GM23338 (cell line): ENCODE results near the gene GDPD1. TPM values are rescaled to one million over a fixed set of nuclear protein-coding genes. Genes with fewer than 3 reads are reported as not detected.

ENCODE experiments used
- ATAC-seq: fragments of 200-7000 bp; cut with Tn5 transposase; 3 replicates; pipeline ENCODE4 v1.9.1; 2020
- DNase-seq: peaks from one replicate; pipeline ENCODE4 v3.0.0-alpha.2; 2015; ENCODE audit warnings: low spot score
- H2AFZ ChIP-seq: fragments of 200-600 bp; sonication (generic); 2 replicates; pipeline ENCODE4 v1.8.0; 2016; ENCODE audit warnings: antibody characterized with exemption, mild to moderate bottlenecking, moderate library complexity
- H3F3A ChIP-seq: fragments of 200-600 bp; sonication (generic); replicated peaks from 2 replicates; pipeline ENCODE4 v1.8.0; 2017; ENCODE audit warnings: antibody characterized with exemption, mixed run types, low read depth
- H3K27ac ChIP-seq: fragments of 200-600 bp; sonication (generic); 2 replicates; pipeline ENCODE4 v1.6.1; 2016; ENCODE audit warnings: low read depth
- H3K27me3 ChIP-seq: fragments of 200-600 bp; sonication (generic); 2 replicates; pipeline ENCODE4 v1.8.0; 2016; ENCODE audit warnings: mild to moderate bottlenecking, mixed run types, moderate library complexity; ENCODE audit not compliant: insufficient read depth
- H3K36me3 ChIP-seq: fragments of 200-600 bp; sonication (generic); 2 replicates; pipeline ENCODE4 v1.8.0; 2016; ENCODE audit warnings: mild to moderate bottlenecking; ENCODE audit not compliant: insufficient read depth
- H3K4me1 ChIP-seq: fragments of 200-600 bp; sonication (generic); 2 replicates; pipeline ENCODE4 v1.8.0; 2016; ENCODE audit warnings: mild to moderate bottlenecking, moderate library complexity; ENCODE audit not compliant: insufficient read depth
- H3K4me2 ChIP-seq: fragments of 200-600 bp; sonication (generic); 2 replicates; pipeline ENCODE4 v1.7.1; 2017; ENCODE audit warnings: mixed run types
- H3K4me3 ChIP-seq: fragments of 200-600 bp; sonication (generic); 2 replicates; pipeline ENCODE4 v1.6.1; 2016; ENCODE audit warnings: mixed run types
- H3K79me2 ChIP-seq: fragments of 200-600 bp; sonication (generic); replicated peaks from 2 replicates; pipeline ENCODE4 v1.8.0; 2017; ENCODE audit warnings: mild to moderate bottlenecking; ENCODE audit not compliant: insufficient read depth
- H3K9me2 ChIP-seq: fragments of 200-600 bp; sonication (generic); 2 replicates; pipeline ENCODE4 v1.8.0; 2017; ENCODE audit not compliant: insufficient read depth
- H4K20me1 ChIP-seq: fragments of 200-600 bp; sonication (generic); replicated peaks from 2 replicates; pipeline ENCODE4 v1.8.0; 2017; ENCODE audit warnings: mild to moderate bottlenecking; ENCODE audit not compliant: insufficient read depth
- H3K27ac Mint-ChIP-seq: 2 replicates; pipeline ENCODE4 v1.8.0; 2020; ENCODE audit warnings: inconsistent platforms, mild to moderate bottlenecking, moderate library complexity, mixed read lengths
- H3K27me3 Mint-ChIP-seq: 3 replicates; pipeline ENCODE4 v1.8.0; 2022; ENCODE audit warnings: low read depth, mild to moderate bottlenecking, moderate library complexity, mixed read lengths, inconsistent platforms; ENCODE audit not compliant: insufficient read depth, poor library complexity
- H3K36me3 Mint-ChIP-seq: 3 replicates; pipeline ENCODE4 v1.8.0; 2021; ENCODE audit warnings: low read depth, mild to moderate bottlenecking, inconsistent platforms, moderate library complexity, mixed read lengths
- H3K4me1 Mint-ChIP-seq: 3 replicates; pipeline ENCODE4 v1.8.0; 2020; ENCODE audit warnings: mild to moderate bottlenecking, inconsistent platforms, mixed read lengths
- H3K4me3 Mint-ChIP-seq: 3 replicates; pipeline ENCODE4 v1.8.0; 2021; ENCODE audit warnings: moderate library complexity, mild to moderate bottlenecking, inconsistent platforms, mixed read lengths
- H3K9me3 Mint-ChIP-seq: 3 replicates; pipeline ENCODE4 v1.8.0; 2020; ENCODE audit warnings: moderate library complexity, mild to moderate bottlenecking, inconsistent platforms, mixed read lengths
- CREB1 ChIP-seq: fragments of 250-450 bp; sonication (Bioruptor Pico); IDR thresholded peaks from 2 replicates; pipeline ENCODE4 v1.5.0; 2020; ENCODE audit warnings: low read depth, mild to moderate bottlenecking, moderate library complexity
- EZH2 ChIP-seq: fragments of 200-600 bp; sonication (generic); IDR thresholded peaks from one replicate; pipeline ENCODE4 v1.8.0; 2017; ENCODE audit warnings: antibody characterized with exemption, mild to moderate bottlenecking, low read depth; ENCODE audit not compliant: unreplicated experiment
- EZH2phosphoT487 ChIP-seq: fragments of 200-600 bp; sonication (generic); IDR thresholded peaks from one replicate; pipeline ENCODE4 v1.8.1; 2018; ENCODE audit warnings: antibody characterized with exemption; ENCODE audit not compliant: unreplicated experiment
- JUNB ChIP-seq: IDR thresholded peaks from one replicate; pipeline ENCODE4 v1.6.1; 2016; ENCODE audit warnings: antibody characterized with exemption; ENCODE audit not compliant: unreplicated experiment
- NANOG ChIP-seq: IDR thresholded peaks from 2 replicates; pipeline ENCODE4 v1.6.1; 2016; ENCODE audit warnings: antibody characterized with exemption, borderline replicate concordance
- POLR2AphosphoS5 ChIP-seq: IDR thresholded peaks from 2 replicates; pipeline ENCODE4 v1.6.1; 2016; ENCODE audit warnings: antibody characterized with exemption, low read depth
- STAT1 ChIP-seq: IDR thresholded peaks from one replicate; pipeline ENCODE4 v1.6.1; 2016; ENCODE audit warnings: antibody characterized with exemption; ENCODE audit not compliant: unreplicated experiment
- ZNF114 ChIP-seq: fragments of 250-450 bp; sonication (Bioruptor Pico); IDR thresholded peaks from 2 replicates; pipeline ENCODE4 v1.5.0; 2020; ENCODE audit warnings: mild to moderate bottlenecking, moderate library complexity
- ZNF331 ChIP-seq: fragments of 250-450 bp; sonication (Bioruptor Pico); IDR thresholded peaks from 2 replicates; pipeline ENCODE4 v1.5.0; 2020; ENCODE audit warnings: low read depth, mild to moderate bottlenecking, moderate library complexity
- polyA plus RNA-seq: library from polyadenylated mRNA; unstranded; fragments of >200 nt; fragmentation: Nextera tagmentation; extraction: Ambion mirVana; gene quantifications from 2 replicates; pipeline ENCODE4 v1.2.1, GENCODE V29; 2016
- total RNA-seq: library from RNA; depleted of rRNA; stranded (reverse); fragments of >200 nt; shearing (Covaris generic); gene quantifications from 2 replicates; pipeline ENCODE4 v1.2.3, GENCODE V29; 2014
- TF ChIP-seq, protein P1 (sequence below): IDR thresholded peaks from one replicate; pipeline ENCODE4 v1.6.1; 2018; ENCODE audit warnings: antibody characterized with exemption; ENCODE audit not compliant: unreplicated experiment
- TF ChIP-seq, protein P2 (sequence below): IDR thresholded peaks from 2 replicates; pipeline ENCODE4 v1.6.1; 2016; ENCODE audit warnings: antibody characterized with exemption
- TF ChIP-seq, protein P3 (sequence below): fragments of 250-450 bp; sonication (Bioruptor Pico); IDR thresholded peaks from 2 replicates; pipeline ENCODE4 v1.5.0; 2020; ENCODE audit warnings: mild to moderate bottlenecking, moderate library complexity
- TF ChIP-seq, protein P4 (sequence below), 2 experiments: fragments of 200-600 bp in 1 of 2; sonication (generic) in 1 of 2; conservative IDR thresholded peaks; 2 replicates each; pipeline versions ENCODE4 v1.5.1 to v1.6.1; 2016 to 2017; ENCODE audit warnings: antibody characterized with exemption in 2 of 2, low read depth in 2 of 2, mild to moderate bottlenecking in 2 of 2, moderate library complexity in 1 of 2

GDPD1 gene
- total and polyA plus RNA-seq, 2 experiments from 2014 or later: 6.8 to 7.8 TPM

DNA sequence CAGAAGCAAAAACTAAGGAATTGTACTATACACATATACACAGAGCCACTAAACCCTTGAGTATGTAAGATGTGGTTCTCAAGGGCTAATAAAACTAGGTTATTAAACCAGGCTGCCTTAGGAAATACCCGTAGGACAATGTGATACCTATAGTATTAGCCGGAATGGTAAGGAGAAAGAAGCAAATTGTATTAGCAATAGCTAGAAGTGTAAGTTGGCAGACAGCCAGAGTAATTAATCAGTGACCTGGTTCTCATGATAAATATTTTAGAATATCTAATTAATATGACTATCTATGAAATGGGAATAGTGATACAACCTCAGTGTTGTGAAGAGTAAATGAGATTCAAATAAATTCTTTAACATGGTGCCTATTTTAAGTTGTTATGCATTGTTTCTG, 18.6 kb downstream of the GDPD1 start:
- Histone ChIP-seq H3K36me3 (no peaks in the 10 kb centered on the region), H3K4me3 (no peak overlapping the region), H3K27ac (no peak overlapping the region), H3K79me2 (no peaks in the 10 kb centered on the region), H3K4me2 (no peak overlapping the region), H3K4me1 (no peaks in the 10 kb centered on the region), H4K20me1 (no peaks in the 10 kb centered on the region), H2AFZ (no peak overlapping the region), H3K27me3 (no peaks in the 10 kb centered on the region), H3F3A (no peaks in the 10 kb centered on the region), H3K9me2 (no peaks in the 10 kb centered on the region)
- no peaks in the 10 kb centered on the region for H3K36me3 Mint-ChIP-seq
- no peak for TF ChIP-seq ZNF114
- TF ChIP-seq CREB1 (CRISPR knock-in tag): no peak
- no peak for TF ChIP-seq POLR2AphosphoS5
- TF ChIP-seq, protein P1, sequence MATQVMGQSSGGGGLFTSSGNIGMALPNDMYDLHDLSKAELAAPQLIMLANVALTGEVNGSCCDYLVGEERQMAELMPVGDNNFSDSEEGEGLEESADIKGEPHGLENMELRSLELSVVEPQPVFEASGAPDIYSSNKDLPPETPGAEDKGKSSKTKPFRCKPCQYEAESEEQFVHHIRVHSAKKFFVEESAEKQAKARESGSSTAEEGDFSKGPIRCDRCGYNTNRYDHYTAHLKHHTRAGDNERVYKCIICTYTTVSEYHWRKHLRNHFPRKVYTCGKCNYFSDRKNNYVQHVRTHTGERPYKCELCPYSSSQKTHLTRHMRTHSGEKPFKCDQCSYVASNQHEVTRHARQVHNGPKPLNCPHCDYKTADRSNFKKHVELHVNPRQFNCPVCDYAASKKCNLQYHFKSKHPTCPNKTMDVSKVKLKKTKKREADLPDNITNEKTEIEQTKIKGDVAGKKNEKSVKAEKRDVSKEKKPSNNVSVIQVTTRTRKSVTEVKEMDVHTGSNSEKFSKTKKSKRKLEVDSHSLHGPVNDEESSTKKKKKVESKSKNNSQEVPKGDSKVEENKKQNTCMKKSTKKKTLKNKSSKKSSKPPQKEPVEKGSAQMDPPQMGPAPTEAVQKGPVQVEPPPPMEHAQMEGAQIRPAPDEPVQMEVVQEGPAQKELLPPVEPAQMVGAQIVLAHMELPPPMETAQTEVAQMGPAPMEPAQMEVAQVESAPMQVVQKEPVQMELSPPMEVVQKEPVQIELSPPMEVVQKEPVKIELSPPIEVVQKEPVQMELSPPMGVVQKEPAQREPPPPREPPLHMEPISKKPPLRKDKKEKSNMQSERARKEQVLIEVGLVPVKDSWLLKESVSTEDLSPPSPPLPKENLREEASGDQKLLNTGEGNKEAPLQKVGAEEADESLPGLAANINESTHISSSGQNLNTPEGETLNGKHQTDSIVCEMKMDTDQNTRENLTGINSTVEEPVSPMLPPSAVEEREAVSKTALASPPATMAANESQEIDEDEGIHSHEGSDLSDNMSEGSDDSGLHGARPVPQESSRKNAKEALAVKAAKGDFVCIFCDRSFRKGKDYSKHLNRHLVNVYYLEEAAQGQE: no peak
- no peak for TF ChIP-seq ZNF331
- no peak for TF ChIP-seq JUNB
- TF ChIP-seq, protein P2, sequence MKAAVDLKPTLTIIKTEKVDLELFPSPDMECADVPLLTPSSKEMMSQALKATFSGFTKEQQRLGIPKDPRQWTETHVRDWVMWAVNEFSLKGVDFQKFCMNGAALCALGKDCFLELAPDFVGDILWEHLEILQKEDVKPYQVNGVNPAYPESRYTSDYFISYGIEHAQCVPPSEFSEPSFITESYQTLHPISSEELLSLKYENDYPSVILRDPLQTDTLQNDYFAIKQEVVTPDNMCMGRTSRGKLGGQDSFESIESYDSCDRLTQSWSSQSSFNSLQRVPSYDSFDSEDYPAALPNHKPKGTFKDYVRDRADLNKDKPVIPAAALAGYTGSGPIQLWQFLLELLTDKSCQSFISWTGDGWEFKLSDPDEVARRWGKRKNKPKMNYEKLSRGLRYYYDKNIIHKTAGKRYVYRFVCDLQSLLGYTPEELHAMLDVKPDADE: no peak
- TF ChIP-seq, protein P3, sequence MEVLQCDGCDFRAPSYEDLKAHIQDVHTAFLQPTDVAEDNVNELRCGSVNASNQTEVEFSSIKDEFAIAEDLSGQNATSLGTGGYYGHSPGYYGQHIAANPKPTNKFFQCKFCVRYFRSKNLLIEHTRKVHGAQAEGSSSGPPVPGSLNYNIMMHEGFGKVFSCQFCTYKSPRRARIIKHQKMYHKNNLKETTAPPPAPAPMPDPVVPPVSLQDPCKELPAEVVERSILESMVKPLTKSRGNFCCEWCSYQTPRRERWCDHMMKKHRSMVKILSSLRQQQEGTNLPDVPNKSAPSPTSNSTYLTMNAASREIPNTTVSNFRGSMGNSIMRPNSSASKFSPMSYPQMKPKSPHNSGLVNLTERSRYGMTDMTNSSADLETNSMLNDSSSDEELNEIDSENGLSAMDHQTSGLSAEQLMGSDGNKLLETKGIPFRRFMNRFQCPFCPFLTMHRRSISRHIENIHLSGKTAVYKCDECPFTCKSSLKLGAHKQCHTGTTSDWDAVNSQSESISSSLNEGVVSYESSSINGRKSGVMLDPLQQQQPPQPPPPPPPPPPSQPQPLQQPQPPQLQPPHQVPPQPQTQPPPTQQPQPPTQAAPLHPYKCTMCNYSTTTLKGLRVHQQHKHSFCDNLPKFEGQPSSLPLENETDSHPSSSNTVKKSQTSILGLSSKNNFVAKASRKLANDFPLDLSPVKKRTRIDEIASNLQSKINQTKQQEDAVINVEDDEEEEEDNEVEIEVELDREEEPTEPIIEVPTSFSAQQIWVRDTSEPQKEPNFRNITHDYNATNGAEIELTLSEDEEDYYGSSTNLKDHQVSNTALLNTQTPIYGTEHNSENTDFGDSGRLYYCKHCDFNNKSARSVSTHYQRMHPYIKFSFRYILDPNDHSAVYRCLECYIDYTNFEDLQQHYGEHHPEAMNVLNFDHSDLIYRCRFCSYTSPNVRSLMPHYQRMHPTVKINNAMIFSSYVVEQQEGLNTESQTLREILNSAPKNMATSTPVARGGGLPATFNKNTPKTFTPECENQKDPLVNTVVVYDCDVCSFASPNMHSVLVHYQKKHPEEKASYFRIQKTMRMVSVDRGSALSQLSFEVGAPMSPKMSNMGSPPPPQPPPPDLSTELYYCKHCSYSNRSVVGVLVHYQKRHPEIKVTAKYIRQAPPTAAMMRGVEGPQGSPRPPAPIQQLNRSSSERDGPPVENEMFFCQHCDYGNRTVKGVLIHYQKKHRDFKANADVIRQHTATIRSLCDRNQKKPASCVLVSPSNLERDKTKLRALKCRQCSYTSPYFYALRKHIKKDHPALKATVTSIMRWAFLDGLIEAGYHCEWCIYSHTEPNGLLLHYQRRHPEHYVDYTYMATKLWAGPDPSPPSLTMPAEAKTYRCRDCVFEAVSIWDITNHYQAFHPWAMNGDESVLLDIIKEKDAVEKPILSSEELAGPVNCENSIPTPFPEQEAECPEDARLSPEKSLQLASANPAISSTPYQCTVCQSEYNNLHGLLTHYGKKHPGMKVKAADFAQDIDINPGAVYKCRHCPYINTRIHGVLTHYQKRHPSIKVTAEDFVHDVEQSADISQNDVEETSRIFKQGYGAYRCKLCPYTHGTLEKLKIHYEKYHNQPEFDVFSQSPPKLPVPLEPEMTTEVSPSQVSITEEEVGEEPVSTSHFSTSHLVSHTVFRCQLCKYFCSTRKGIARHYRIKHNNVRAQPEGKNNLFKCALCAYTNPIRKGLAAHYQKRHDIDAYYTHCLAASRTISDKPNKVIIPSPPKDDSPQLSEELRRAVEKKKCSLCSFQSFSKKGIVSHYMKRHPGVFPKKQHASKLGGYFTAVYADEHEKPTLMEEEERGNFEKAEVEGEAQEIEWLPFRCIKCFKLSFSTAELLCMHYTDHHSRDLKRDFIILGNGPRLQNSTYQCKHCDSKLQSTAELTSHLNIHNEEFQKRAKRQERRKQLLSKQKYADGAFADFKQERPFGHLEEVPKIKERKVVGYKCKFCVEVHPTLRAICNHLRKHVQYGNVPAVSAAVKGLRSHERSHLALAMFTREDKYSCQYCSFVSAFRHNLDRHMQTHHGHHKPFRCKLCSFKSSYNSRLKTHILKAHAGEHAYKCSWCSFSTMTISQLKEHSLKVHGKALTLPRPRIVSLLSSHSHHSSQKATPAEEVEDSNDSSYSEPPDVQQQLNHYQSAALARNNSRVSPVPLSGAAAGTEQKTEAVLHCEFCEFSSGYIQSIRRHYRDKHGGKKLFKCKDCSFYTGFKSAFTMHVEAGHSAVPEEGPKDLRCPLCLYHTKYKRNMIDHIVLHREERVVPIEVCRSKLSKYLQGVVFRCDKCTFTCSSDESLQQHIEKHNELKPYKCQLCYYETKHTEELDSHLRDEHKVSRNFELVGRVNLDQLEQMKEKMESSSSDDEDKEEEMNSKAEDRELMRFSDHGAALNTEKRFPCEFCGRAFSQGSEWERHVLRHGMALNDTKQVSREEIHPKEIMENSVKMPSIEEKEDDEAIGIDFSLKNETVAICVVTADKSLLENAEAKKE (CRISPR knock-in tag): no peak
- no peak for TF ChIP-seq STAT1
- TF ChIP-seq, protein P4, sequence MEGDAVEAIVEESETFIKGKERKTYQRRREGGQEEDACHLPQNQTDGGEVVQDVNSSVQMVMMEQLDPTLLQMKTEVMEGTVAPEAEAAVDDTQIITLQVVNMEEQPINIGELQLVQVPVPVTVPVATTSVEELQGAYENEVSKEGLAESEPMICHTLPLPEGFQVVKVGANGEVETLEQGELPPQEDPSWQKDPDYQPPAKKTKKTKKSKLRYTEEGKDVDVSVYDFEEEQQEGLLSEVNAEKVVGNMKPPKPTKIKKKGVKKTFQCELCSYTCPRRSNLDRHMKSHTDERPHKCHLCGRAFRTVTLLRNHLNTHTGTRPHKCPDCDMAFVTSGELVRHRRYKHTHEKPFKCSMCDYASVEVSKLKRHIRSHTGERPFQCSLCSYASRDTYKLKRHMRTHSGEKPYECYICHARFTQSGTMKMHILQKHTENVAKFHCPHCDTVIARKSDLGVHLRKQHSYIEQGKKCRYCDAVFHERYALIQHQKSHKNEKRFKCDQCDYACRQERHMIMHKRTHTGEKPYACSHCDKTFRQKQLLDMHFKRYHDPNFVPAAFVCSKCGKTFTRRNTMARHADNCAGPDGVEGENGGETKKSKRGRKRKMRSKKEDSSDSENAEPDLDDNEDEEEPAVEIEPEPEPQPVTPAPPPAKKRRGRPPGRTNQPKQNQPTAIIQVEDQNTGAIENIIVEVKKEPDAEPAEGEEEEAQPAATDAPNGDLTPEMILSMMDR (conservative IDR thresholded peaks at IDR 0.05; ENCODE audit: low read depth in 2 of 2): no peak
- no peak for TF ChIP-seq EZH2
- no peak for TF ChIP-seq NANOG
- TF ChIP-seq EZH2phosphoT487: no peak
- H3K4me3 Mint-ChIP-seq: no peak overlapping the region
- no peak for DNase-seq
- no peak for ATAC-seq
- no peak overlapping the region for H3K27ac Mint-ChIP-seq
- no peaks in the 10 kb centered on the region for H3K27me3 Mint-ChIP-seq
- no peaks in the 10 kb centered on the region for H3K9me3 Mint-ChIP-seq
- no peaks in the 10 kb centered on the region for H3K4me1 Mint-ChIP-seq
